PFSK-1 (cell line): Measurements from ENCODE around the gene ATXN2.

Experiments
- SIN3A ChIP-seq: IDR thresholded peaks from 2 replicates; pipeline ENCODE4 v1.6.1; 2012; ENCODE audit warnings: mild to moderate bottlenecking, low read length, moderate library complexity, borderline replicate concordance; ENCODE audit not compliant: insufficient read depth
- TAF1 ChIP-seq: IDR thresholded peaks from 2 replicates; pipeline ENCODE4 v1.6.1; 2012; ENCODE audit warnings: low read length, control low read depth, borderline replicate concordance; ENCODE audit not compliant: insufficient read depth

DNA sequence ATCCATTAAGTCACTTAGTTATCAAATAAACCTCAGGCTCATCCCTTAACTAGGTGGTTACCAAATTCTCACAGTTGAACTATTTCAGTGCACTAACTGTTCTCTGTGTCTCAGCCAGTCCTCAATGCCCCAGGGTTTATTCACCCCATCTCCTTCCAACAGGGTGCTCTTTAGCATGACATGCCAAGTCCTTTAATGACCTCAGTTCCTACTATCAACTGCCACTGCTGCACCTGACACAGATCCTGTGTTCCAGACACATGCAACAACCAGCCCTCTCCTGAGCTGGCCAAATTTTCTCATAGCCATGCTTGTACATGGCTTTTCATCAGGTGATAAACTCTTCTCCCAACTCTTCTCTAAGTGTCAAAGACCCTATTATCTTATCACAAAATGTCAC, 80.0 kb downstream of the ATXN2 start:
- TF ChIP-seq TAF1 (no peak), SIN3A (no peak)
